Breast epithelium (tissue), 3 donors: ENCODE results near the gene PLXNA2.

Experiments
- POLR2A ChIP-seq: fragments of 450-650 bp; IDR thresholded peaks from one replicate; pipeline ENCODE4 v1.6.1; 2016; ENCODE audit warnings: antibody characterized with exemption, mild to moderate bottlenecking, moderate library complexity
- TF ChIP-seq, protein P1 (sequence below), 3 donors: fragments of 450-650 bp; IDR thresholded peaks; one replicate each; pipeline ENCODE4 v1.5.1; 2016 to 2017; ENCODE audit warnings: antibody characterized with exemption in 3 of 3, mild to moderate bottlenecking in 3 of 3, moderate library complexity in 3 of 3

GRCh38 chr1:208015255-208015654 is 228.9 kb downstream of the PLXNA2 start:
- TF ChIP-seq, protein P1, sequence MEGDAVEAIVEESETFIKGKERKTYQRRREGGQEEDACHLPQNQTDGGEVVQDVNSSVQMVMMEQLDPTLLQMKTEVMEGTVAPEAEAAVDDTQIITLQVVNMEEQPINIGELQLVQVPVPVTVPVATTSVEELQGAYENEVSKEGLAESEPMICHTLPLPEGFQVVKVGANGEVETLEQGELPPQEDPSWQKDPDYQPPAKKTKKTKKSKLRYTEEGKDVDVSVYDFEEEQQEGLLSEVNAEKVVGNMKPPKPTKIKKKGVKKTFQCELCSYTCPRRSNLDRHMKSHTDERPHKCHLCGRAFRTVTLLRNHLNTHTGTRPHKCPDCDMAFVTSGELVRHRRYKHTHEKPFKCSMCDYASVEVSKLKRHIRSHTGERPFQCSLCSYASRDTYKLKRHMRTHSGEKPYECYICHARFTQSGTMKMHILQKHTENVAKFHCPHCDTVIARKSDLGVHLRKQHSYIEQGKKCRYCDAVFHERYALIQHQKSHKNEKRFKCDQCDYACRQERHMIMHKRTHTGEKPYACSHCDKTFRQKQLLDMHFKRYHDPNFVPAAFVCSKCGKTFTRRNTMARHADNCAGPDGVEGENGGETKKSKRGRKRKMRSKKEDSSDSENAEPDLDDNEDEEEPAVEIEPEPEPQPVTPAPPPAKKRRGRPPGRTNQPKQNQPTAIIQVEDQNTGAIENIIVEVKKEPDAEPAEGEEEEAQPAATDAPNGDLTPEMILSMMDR (IDR thresholded peaks at IDR 0.05), result no peak
- TF ChIP-seq POLR2A, result no peak
